Measurements from ENCODE around the gene TMEM86B. TPM values are rescaled to one million over a fixed set of nuclear protein-coding genes. Genes with fewer than 3 reads are reported as not detected.

Gene TMEM86B
- total and polyA plus RNA-seq, 2 experiments from 2014 or later: 1.1 to 3.2 TPM

GRCh38 chr19:55230780-55231179 is 2.2 kb upstream of the TMEM86B start:
- Mint-ChIP-seq H3K27me3 (ENCODE audit: insufficient read depth, low read depth, poor library complexity) (peaks cover 6% of the 10 kb centered on the region), H3K27ac (no peak overlapping the region), H3K9me3 (no peaks in the 10 kb centered on the region), H3K4me3 (no peak overlapping the region), H3K36me3 (ENCODE audit: low read depth) (peaks cover 31% of the 10 kb centered on the region), H3K4me1 (no peaks in the 10 kb centered on the region)
- Histone ChIP-seq H4K20me1 (replicated peaks; ENCODE audit: insufficient read depth) (peaks cover 3% of the 10 kb centered on the region), H3F3A (replicated peaks; ENCODE audit: low read depth) (no peaks in the 10 kb centered on the region), H3K4me3 (no peak overlapping the region), H3K27ac (ENCODE audit: low read depth) (no peak overlapping the region), H3K36me3 (ENCODE audit: insufficient read depth) (no peaks in the 10 kb centered on the region; the same call in 1 of the 2 replicates), H3K4me2 (no peak overlapping the region), H3K79me2 (replicated peaks; ENCODE audit: insufficient read depth) (no peaks in the 10 kb centered on the region), H3K4me1 (ENCODE audit: insufficient read depth) (no peaks in the 10 kb centered on the region), H3K27me3 (ENCODE audit: insufficient read depth) (no peaks in the 10 kb centered on the region), H3K9me2 (ENCODE audit: insufficient read depth) (no peaks in the 10 kb centered on the region), H2AFZ (no peak overlapping the region)
- no peak for ATAC-seq
- TF ChIP-seq ETS1 (IDR thresholded peaks at IDR 0.05) (no peak), JUNB (IDR thresholded peaks at IDR 0.05; ENCODE audit: unreplicated experiment) (no peak), NANOG (IDR thresholded peaks at IDR 0.05; ENCODE audit: borderline replicate concordance) (no peak), ZNF331 (CRISPR knock-in tag; IDR thresholded peaks at IDR 0.05; ENCODE audit: low read depth) (no peak), CTCF (conservative IDR thresholded peaks at IDR 0.05; ENCODE audit: low read depth in 2 of 2) (no peak), EZH2phosphoT487 (IDR thresholded peaks at IDR 0.05; ENCODE audit: unreplicated experiment) (no peak), POLR2AphosphoS5 (IDR thresholded peaks at IDR 0.05; ENCODE audit: low read depth) (no peak), ZNF462 (CRISPR knock-in tag; IDR thresholded peaks at IDR 0.05) (no peak), STAT1 (IDR thresholded peaks at IDR 0.05; ENCODE audit: unreplicated experiment) (no peak), CREB1 (CRISPR knock-in tag; IDR thresholded peaks at IDR 0.05; ENCODE audit: low read depth) (no peak), REST (IDR thresholded peaks at IDR 0.05; ENCODE audit: unreplicated experiment) (no peak), EZH2 (IDR thresholded peaks at IDR 0.05; ENCODE audit: low read depth, unreplicated experiment) (no peak), ZNF114 (CRISPR knock-in tag; IDR thresholded peaks at IDR 0.05) (no peak)
- DNase-seq (ENCODE audit: low spot score): no peak

Measured in GM23338 (cell line).